ENCODE measurements around the gene OTOGL.

- TF ChIP-seq POLR2A (IDR thresholded peaks at IDR 0.05) (no peak), CTCF (IDR thresholded peaks at IDR 0.05 in 4 of 5, conservative IDR thresholded peaks at IDR 0.05 in 1 of 5) (no peak)
These were observed 108.7 kb downstream of the OTOGL start for GRCh38 chr12:80208071-80208470.
